ENCODE results near the gene GALNT7. TPM values are rescaled to one million over a fixed set of nuclear protein-coding genes. Genes with fewer than 3 reads are reported as not detected.

The GALNT7 gene
- total RNA-seq, 1 experiment from 2014 or later, result 13.8 TPM

DNA sequence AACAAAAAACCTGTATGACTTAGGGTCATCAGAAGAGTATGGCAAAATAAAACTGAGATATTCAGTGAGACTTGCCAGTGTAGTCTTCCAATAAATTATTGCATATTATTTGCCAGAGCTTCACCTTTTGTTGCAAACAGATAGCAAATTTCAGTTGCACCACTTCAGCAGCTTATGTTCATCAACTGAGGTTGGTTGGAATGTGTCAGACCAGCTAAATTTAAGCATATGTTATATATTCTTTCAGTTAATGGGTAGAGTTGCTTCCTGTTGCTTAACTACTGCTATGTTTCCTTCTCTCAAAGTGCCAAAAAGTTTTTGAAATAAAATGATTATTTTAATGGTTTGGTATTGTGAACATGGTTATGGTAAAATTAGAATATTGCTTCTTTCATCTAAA lies 61.5 kb downstream of the GALNT7 start:
- Histone ChIP-seq H3K79me2 (ENCODE audit: low read length) (no peaks in the 10 kb centered on the region), H3K27me3 (ENCODE audit: low read length) (no peaks in the 10 kb centered on the region), H3K9me3 (ENCODE audit: low read length) (no peaks in the 10 kb centered on the region), H3K4me1 (ENCODE audit: insufficient read depth, low read length) (no peaks in the 10 kb centered on the region), H3K9me2 (replicated peaks; ENCODE audit: low read length) (no peaks in the 10 kb centered on the region), H3K4me2 (ENCODE audit: low read length) (no peak overlapping the region), H3K9ac (ENCODE audit: low read length) (no peak overlapping the region), H3K4me3 (ENCODE audit: low read length) (no peak overlapping the region), H3K27ac (ENCODE audit: low read length) (no peak overlapping the region), H2AFZ (ENCODE audit: low read length) (no peak overlapping the region), H3F3A (ENCODE audit: low read length, unreplicated experiment) (no peaks in the 10 kb centered on the region), H3K36me3 (ENCODE audit: low read depth, low read length) (no peaks in the 10 kb centered on the region), H4K20me1 (ENCODE audit: low read length) (no peaks in the 10 kb centered on the region)
- ChIA-PET POLR2A (ENCODE audit: unreplicated experiment) (no interaction called here), CTCF (interaction anchor here (0.5 kb wide), 1 partner anchor 216 kb away, joined by 6 read pairs; no protein-coding TSS in a partner anchor)
- TF ChIP-seq EZH2 (IDR thresholded peaks at IDR 0.05; ENCODE audit: low read length, unreplicated experiment), result no peak
- TF ChIP-seq EZH2phosphoT487 (IDR thresholded peaks at IDR 0.05; ENCODE audit: borderline replicate concordance, low read length), result no peak
- TF ChIP-seq, protein P1, sequence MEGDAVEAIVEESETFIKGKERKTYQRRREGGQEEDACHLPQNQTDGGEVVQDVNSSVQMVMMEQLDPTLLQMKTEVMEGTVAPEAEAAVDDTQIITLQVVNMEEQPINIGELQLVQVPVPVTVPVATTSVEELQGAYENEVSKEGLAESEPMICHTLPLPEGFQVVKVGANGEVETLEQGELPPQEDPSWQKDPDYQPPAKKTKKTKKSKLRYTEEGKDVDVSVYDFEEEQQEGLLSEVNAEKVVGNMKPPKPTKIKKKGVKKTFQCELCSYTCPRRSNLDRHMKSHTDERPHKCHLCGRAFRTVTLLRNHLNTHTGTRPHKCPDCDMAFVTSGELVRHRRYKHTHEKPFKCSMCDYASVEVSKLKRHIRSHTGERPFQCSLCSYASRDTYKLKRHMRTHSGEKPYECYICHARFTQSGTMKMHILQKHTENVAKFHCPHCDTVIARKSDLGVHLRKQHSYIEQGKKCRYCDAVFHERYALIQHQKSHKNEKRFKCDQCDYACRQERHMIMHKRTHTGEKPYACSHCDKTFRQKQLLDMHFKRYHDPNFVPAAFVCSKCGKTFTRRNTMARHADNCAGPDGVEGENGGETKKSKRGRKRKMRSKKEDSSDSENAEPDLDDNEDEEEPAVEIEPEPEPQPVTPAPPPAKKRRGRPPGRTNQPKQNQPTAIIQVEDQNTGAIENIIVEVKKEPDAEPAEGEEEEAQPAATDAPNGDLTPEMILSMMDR (conservative IDR thresholded peaks at IDR 0.05; ENCODE audit: low read depth, low read length), result no peak
- ATAC-seq (no peak), DNase-seq (no peak)
- intact Hi-C loops (cut with micrococcal nuclease), result no loop called here
- BruUV-seq (replicated peaks), result no TSS peak

DNA sequence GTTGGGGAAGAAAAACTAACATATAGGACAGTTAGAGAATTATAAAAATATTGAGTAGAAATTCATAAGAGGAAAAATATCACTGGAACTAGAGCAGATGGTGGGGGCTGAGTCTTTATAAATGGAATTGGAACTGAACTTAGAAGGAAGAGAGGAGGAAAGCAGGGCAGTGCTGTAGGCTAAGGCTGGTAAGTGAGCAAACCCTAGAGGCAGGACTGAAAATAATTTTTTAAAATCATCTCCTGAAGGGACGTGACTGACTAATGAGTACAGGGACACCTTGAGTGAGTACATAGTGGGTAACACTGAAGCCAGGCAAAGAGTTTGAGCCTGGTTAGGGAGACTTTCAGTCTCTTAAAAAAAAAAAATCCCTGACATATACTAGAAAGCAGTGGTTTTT lies 63.3 kb downstream of the GALNT7 start:
- Histone ChIP-seq H3K4me2 (ENCODE audit: low read length) (no peak overlapping the region), H3K9me3 (ENCODE audit: low read length) (no peaks in the 10 kb centered on the region), H3K36me3 (ENCODE audit: low read depth, low read length) (no peaks in the 10 kb centered on the region), H3K27ac (ENCODE audit: low read length) (no peak overlapping the region), H4K20me1 (ENCODE audit: low read length) (no peaks in the 10 kb centered on the region), H2AFZ (ENCODE audit: low read length) (no peak overlapping the region), H3F3A (ENCODE audit: low read length, unreplicated experiment) (no peaks in the 10 kb centered on the region), H3K4me3 (ENCODE audit: low read length) (no peak overlapping the region), H3K4me1 (ENCODE audit: insufficient read depth, low read length) (peaks cover 6% of the 10 kb centered on the region; the same call in 1 of the 2 replicates), H3K79me2 (ENCODE audit: low read length) (no peaks in the 10 kb centered on the region), H3K9me2 (replicated peaks; ENCODE audit: low read length) (no peaks in the 10 kb centered on the region), H3K27me3 (ENCODE audit: low read length) (no peaks in the 10 kb centered on the region), H3K9ac (ENCODE audit: low read length) (no peak overlapping the region)
- intact Hi-C loops (cut with micrococcal nuclease), result loop anchor here (1.0 kb wide), 1 partner anchor 207 kb away; no protein-coding TSS in a partner anchor
- CTCF ChIA-PET, result no interaction called here
- BruUV-seq (replicated peaks), result no TSS peak
- DNase-seq (peak; percentile 40), ATAC-seq (peak; percentile 82)
- TF ChIP-seq EZH2 (IDR thresholded peaks at IDR 0.05; ENCODE audit: low read length, unreplicated experiment), result no peak
- TF ChIP-seq, protein P1 (conservative IDR thresholded peaks at IDR 0.05; ENCODE audit: low read depth, low read length), result peak; percentile 51
- POLR2A ChIA-PET (ENCODE audit: unreplicated experiment), result no interaction called here

DNA sequence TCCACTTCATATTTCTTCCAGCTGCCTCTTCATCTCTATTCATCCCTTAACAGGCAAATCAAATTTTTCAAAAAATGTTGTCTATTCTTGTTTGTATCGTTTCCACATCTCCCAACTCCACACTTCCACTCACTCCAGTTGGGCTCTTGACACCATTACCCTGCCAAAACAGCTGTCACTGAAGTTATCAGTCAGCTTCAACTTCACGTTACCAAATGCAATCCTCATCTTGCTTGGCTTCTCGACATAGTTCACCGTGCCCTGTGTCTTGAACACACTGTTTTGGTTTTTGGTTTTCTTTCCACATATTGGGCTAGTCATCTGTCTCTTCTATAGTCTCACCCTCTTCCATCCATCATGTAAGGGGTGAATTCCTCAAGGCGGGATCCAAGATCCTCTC lies 65.2 kb downstream of the GALNT7 start:
- Histone ChIP-seq H3K27ac (ENCODE audit: low read length) (no peak overlapping the region), H3K36me3 (ENCODE audit: low read depth, low read length) (no peaks in the 10 kb centered on the region), H3K79me2 (ENCODE audit: low read length) (0 out of 2 replicates have a peak, but pooled peaks cover 3% of the 10 kb centered on the region), H3K9me2 (replicated peaks; ENCODE audit: low read length) (no peaks in the 10 kb centered on the region), H3K9ac (ENCODE audit: low read length) (no peak overlapping the region), H3K4me1 (ENCODE audit: insufficient read depth, low read length) (peaks cover 13% of the 10 kb centered on the region; the same call in 1 of the 2 replicates), H3F3A (ENCODE audit: low read length, unreplicated experiment) (no peaks in the 10 kb centered on the region), H3K9me3 (ENCODE audit: low read length) (no peaks in the 10 kb centered on the region), H2AFZ (ENCODE audit: low read length) (no peak overlapping the region), H4K20me1 (ENCODE audit: low read length) (no peaks in the 10 kb centered on the region), H3K4me3 (ENCODE audit: low read length) (no peak overlapping the region), H3K4me2 (ENCODE audit: low read length) (no peak overlapping the region), H3K27me3 (ENCODE audit: low read length) (no peaks in the 10 kb centered on the region)
- DNase-seq, result no peak
- no TSS peak for BruUV-seq (replicated peaks)
- TF ChIP-seq, protein P1 (conservative IDR thresholded peaks at IDR 0.05; ENCODE audit: low read depth, low read length), result no peak
- TF ChIP-seq EZH2 (IDR thresholded peaks at IDR 0.05; ENCODE audit: low read length, unreplicated experiment) (no peak), EZH2phosphoT487 (IDR thresholded peaks at IDR 0.05; ENCODE audit: borderline replicate concordance, low read length) (no peak)
- ChIA-PET POLR2A (ENCODE audit: unreplicated experiment) (no interaction called here), CTCF (interaction anchor here (0.6 kb wide), 1 partner anchor 65 kb away, joined by 3 read pairs; the partner anchor contains the start of gene GALNT7)
- no peak for ATAC-seq
- intact Hi-C loops (cut with micrococcal nuclease), result no loop called here

All from PC-3 (cell line).